Natural killer cell (primary cell): ENCODE results near the gene COL16A1. TPM values are rescaled to one million over a fixed set of nuclear protein-coding genes. Genes with fewer than 3 reads are reported as not detected.
A peak's percentile ranks its signal among the peaks of the same experiment; 100 is the strongest.

ENCODE experiments used
- ATAC-seq, 3 donors: fragments of 150-1000 bp in 2 of 3; fragments of 200-7000 bp in 1 of 3; cut with Tn5 transposase; 1 replicate in 1 of 3; 2 replicates in 2 of 3; pipeline ENCODE4 v1.10.0; 2021; ENCODE audit warnings: mild to moderate bottlenecking in 2 of 3, moderate library complexity in 2 of 3
- DNase-seq, 2 donors: peaks; one replicate each; pipeline versions ENCODE4 v3.0.0 to v3.0.0-alpha.2; 2013 to 2021; ENCODE audit warnings: mixed read lengths in 1 of 2
- H3K27ac ChIP-seq: one replicate; pipeline ENCODE4 v1.5.1; 2013; ENCODE audit warnings: mild to moderate bottlenecking, low read length
- H3K27me3 ChIP-seq: one replicate; pipeline ENCODE4 v1.6.1; 2013; ENCODE audit warnings: low read length; ENCODE audit not compliant: control insufficient read depth, insufficient read depth
- H3K36me3 ChIP-seq: one replicate; pipeline ENCODE4 v1.6.1; 2013; ENCODE audit warnings: low read length; ENCODE audit not compliant: control insufficient read depth, insufficient read depth
- H3K4me1 ChIP-seq: one replicate; pipeline ENCODE4 v1.6.1; 2013; ENCODE audit warnings: low read length; ENCODE audit not compliant: control insufficient read depth, insufficient read depth
- H3K4me3 ChIP-seq: one replicate; pipeline ENCODE4 v1.5.1; 2013; ENCODE audit warnings: low read length
- H3K9me3 ChIP-seq: one replicate; pipeline ENCODE4 v1.6.1; 2013; ENCODE audit warnings: low read length; ENCODE audit not compliant: control insufficient read depth, insufficient read depth
- H3K27ac Mint-ChIP-seq, 2 donors: one replicate each; pipeline ENCODE4 v1.8.0; 2022; ENCODE audit warnings: mild to moderate bottlenecking in 2 of 2, mixed read lengths in 2 of 2, moderate library complexity in 1 of 2
- H3K27me3 Mint-ChIP-seq, 2 donors: one replicate each; pipeline ENCODE4 v1.8.0; 2022; ENCODE audit warnings: low read depth in 2 of 2, mixed read lengths in 2 of 2
- H3K36me3 Mint-ChIP-seq: one replicate; pipeline ENCODE4 v1.8.0; 2022; ENCODE audit warnings: mixed read lengths
- H3K4me1 Mint-ChIP-seq, 2 donors: one replicate each; pipeline ENCODE4 v1.8.0; 2022; ENCODE audit warnings: mixed read lengths in 2 of 2
- H3K4me3 Mint-ChIP-seq: one replicate; pipeline ENCODE4 v1.8.0; 2022; ENCODE audit warnings: mild to moderate bottlenecking, moderate library complexity, mixed read lengths
- H3K9me3 Mint-ChIP-seq, 2 donors: one replicate each; pipeline ENCODE4 v1.8.0; 2022; ENCODE audit warnings: mixed read lengths in 2 of 2
- WGBS: methylation state at CpG from one replicate; pipeline ENCODE4 v1.1.7; 2013; ENCODE audit warnings: missing lambda C conversion rate; ENCODE audit not compliant: insufficient coverage; 5-methylcytosine and 5-hydroxymethylcytosine counted together
- intact Hi-C: fragments of 100-400 bp; cut with micrococcal nuclease; formaldehyde crosslinking; loops from one replicate; pipeline ENCODE4 v1.14.2; 2022
- total RNA-seq, 4 donors: library from RNA; stranded (reverse); fragments of 120-200 nt in 1 of 4; gene quantifications; one replicate each; pipeline versions ENCODE4 v1.2.3 to v1.2.4, GENCODE V29; 2013 to 2022
- TF ChIP-seq, protein P1 (sequence below): fragments of 200-600 bp; IDR thresholded peaks from one replicate; pipeline ENCODE4 v1.8.0; 2022; ENCODE audit warnings: antibody characterized with exemption

The COL16A1 gene
- total RNA-seq, 3 donors from 2014 or later (not counting 1 experiment from before 2014, with no cell fraction given): 0.14 TPM; not detected in 2

DNA sequence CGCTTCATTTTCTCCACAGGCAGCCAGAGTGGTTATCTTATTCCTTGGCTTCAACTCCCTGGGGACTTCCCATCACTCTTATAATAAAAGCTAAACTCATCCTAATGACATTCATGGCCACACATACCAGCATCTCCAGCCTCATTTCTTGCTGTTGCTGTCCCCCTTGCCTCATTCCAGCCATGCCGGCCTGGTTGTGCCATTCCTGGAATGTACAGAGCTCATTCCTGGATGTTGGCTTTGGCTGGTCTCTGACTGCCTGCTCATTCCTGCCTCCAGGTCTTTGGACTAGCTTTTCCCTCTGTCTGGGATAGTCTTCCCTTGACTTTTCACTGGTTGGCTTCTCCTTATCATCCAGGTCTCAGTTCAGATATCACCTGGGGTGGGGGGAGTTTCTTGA, 56.7 kb downstream of the COL16A1 start:
- DNase-seq: no peak
- intact Hi-C loops: no loop called here
- 95% methylated on average over 2 of the region's 2 CpGs for WGBS
- TF ChIP-seq, protein P1, sequence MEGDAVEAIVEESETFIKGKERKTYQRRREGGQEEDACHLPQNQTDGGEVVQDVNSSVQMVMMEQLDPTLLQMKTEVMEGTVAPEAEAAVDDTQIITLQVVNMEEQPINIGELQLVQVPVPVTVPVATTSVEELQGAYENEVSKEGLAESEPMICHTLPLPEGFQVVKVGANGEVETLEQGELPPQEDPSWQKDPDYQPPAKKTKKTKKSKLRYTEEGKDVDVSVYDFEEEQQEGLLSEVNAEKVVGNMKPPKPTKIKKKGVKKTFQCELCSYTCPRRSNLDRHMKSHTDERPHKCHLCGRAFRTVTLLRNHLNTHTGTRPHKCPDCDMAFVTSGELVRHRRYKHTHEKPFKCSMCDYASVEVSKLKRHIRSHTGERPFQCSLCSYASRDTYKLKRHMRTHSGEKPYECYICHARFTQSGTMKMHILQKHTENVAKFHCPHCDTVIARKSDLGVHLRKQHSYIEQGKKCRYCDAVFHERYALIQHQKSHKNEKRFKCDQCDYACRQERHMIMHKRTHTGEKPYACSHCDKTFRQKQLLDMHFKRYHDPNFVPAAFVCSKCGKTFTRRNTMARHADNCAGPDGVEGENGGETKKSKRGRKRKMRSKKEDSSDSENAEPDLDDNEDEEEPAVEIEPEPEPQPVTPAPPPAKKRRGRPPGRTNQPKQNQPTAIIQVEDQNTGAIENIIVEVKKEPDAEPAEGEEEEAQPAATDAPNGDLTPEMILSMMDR: no peak
- no peaks in the 10 kb centered on the region for H3K9me3 Mint-ChIP-seq
- Histone ChIP-seq H3K27ac (no peak overlapping the region), H3K27me3 (no peaks in the 10 kb centered on the region), H3K4me3 (no peak overlapping the region), H3K9me3 (no peaks in the 10 kb centered on the region), H3K36me3 (no peaks in the 10 kb centered on the region), H3K4me1 (peaks cover 23% of the 10 kb centered on the region)
- H3K4me3 Mint-ChIP-seq: peak overlapping the region; percentile 100
- no peak for ATAC-seq
- peaks cover 34 to 39% of the 10 kb centered on the region in 2 donors for H3K4me1 Mint-ChIP-seq
- peak overlapping the region; percentile 100 for H3K27ac Mint-ChIP-seq
- H3K27me3 Mint-ChIP-seq: no peaks in the 10 kb centered on the region
- H3K36me3 Mint-ChIP-seq: no peaks in the 10 kb centered on the region

DNA sequence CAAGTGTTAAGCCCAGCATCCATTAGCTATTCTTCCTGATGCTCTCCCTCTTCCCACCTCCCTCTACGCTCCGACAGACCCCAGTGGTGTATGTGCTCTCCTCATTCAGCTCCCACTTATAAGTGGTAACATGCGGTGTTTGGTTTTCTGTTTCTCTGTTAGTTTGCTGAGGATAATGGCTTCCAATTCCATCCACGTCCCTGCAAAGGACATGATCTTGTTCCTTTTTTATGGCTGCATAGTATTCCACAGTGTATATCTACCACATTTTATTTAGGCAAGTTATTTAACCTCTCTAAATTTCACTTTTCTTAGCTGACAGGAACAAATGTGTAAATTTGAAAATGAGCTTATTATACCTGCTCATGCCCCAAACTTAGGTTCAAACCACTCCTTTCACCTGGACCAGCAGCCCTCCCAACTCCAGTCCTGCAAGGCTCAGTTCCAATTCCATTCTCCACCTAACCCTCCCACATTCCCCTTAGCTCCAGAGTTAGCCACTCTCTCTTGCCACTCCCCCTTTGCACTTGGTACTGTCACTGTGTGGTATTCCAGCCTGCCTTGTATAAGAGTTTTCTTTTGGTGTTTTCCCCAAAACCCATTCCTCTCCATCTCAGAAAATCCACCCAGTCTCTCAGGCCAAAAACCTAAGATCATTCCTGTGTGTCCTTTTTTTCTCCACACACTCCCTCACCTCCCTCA, 57.4 kb downstream of the COL16A1 start:
- H3K36me3 Mint-ChIP-seq: no peaks in the 10 kb centered on the region
- whole genome bisulfite sequencing: 86% methylated on average over 4 of the region's 4 CpGs
- peak overlapping the region; percentile 100 for H3K4me3 Mint-ChIP-seq
- intact Hi-C loops: no loop called here
- H3K27me3 ChIP-seq: no peaks in the 10 kb centered on the region
- H3K27me3 Mint-ChIP-seq: no peaks in the 10 kb centered on the region
- no peak for DNase-seq
- H3K4me3 ChIP-seq: no peak overlapping the region
- peaks cover 23% of the 10 kb centered on the region for H3K4me1 ChIP-seq
- TF ChIP-seq, protein P1: no peak
- H3K36me3 ChIP-seq: no peaks in the 10 kb centered on the region
- H3K9me3 Mint-ChIP-seq: no peaks in the 10 kb centered on the region
- no peak overlapping the region for H3K27ac ChIP-seq
- peaks cover 34 to 39% of the 10 kb centered on the region in 2 donors for H3K4me1 Mint-ChIP-seq
- ATAC-seq: no peak
- peak overlapping the region; percentile 100 for H3K27ac Mint-ChIP-seq
- no peaks in the 10 kb centered on the region for H3K9me3 ChIP-seq

DNA sequence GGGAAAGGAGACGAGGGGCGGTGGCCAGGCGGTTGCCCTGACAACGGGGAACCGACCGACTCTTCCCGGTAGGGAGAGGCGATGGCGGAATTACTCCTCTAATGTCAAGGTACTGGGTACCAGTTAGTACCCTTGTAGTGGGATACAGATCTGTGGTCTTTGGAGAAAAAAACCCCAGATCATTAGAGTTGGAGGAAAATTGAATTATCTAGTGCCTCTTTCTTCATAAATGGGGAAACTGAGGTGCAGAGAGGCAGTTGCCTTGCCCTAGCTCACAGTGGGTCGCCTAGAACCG, 58.6 kb downstream of the COL16A1 start:
- Histone ChIP-seq H3K9me3 (no peaks in the 10 kb centered on the region), H3K36me3 (peaks cover 2% of the 10 kb centered on the region), H3K4me1 (peaks cover 23% of the 10 kb centered on the region), H3K27ac (peak overlapping the region; percentile 88), H3K4me3 (peak overlapping the region; percentile 57), H3K27me3 (no peaks in the 10 kb centered on the region)
- Mint-ChIP-seq H3K9me3 (no peaks in the 10 kb centered on the region), H3K27ac (peak overlapping the region; percentile 100), H3K36me3 (no peaks in the 10 kb centered on the region), H3K4me1 (peaks cover 34 to 39% of the 10 kb centered on the region in 2 donors), H3K4me3 (peak overlapping the region; percentile 100), H3K27me3 (no peaks in the 10 kb centered on the region)
- DNase-seq: no peak
- intact Hi-C loops: no loop called here
- ATAC-seq: no peak
- TF ChIP-seq, protein P1: no peak
- WGBS: under 1% methylated on average over 11 of the region's 11 CpGs
